HEK293T (cell line): Measurements from ENCODE around the gene ADCY10.

Source experiments
- ARNT ChIP-seq: fragments of 450-650 bp; IDR thresholded peaks from 2 replicates; pipeline ENCODE4 v1.6.1; 2017; ENCODE audit warnings: mild to moderate bottlenecking
- BHLHE40 ChIP-seq: fragments of 450-650 bp; IDR thresholded peaks from 2 replicates; pipeline ENCODE4 v1.6.1; 2016; ENCODE audit warnings: mild to moderate bottlenecking, moderate library complexity, borderline replicate concordance
- FOXM1 ChIP-seq: fragments of 450-650 bp; IDR thresholded peaks from 2 replicates; pipeline ENCODE4 v1.6.1; 2017; ENCODE audit warnings: mild to moderate bottlenecking, borderline replicate concordance
- NFRKB ChIP-seq: fragments of 450-650 bp; IDR thresholded peaks from 2 replicates; pipeline ENCODE4 v1.6.1; 2016; ENCODE audit warnings: mild to moderate bottlenecking, moderate library complexity
- TARDBP ChIP-seq: fragments of 450-650 bp; IDR thresholded peaks from 2 replicates; pipeline ENCODE4 v1.6.1; 2016

DNA sequence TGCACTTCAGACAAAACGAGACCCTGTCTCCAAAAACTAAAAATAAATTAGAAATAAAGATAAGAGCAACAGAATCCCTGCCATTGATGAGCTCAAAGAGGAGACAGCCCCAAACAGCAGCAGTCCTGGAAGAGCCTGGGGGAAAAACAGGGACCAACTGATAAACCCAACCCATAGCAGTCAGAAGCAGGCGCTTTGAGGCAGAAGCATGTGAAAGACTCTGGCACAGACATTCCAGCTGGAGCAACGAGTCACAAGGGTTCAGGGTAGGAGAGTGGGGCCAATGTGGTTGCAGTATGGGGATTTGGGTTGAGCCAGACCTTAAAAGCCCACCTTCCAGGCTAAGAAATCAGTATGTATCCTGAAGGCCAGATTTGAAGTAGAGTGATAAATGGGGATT lies 113.7 kb downstream of the ADCY10 start:
- TF ChIP-seq BHLHE40 = no peak
- TF ChIP-seq NFRKB = no peak
- TF ChIP-seq TARDBP = no peak
- TF ChIP-seq ARNT = no peak
- no peak for TF ChIP-seq FOXM1
